Smooth muscle cell (in vitro differentiated cells): ENCODE data around the gene KHDC3L. TPM values are rescaled to one million over a fixed set of nuclear protein-coding genes. Genes with fewer than 3 reads are reported as not detected.

ENCODE experiments used
- DNase-seq: peaks from one replicate; lab custom pipeline; 2025; ENCODE audit not compliant: unreplicated experiment; lab: John Stamatoyannopoulos, UW
- H2AFZ ChIP-seq: fragments of 200-600 bp; sonication (generic); 2 replicates; pipeline ENCODE4 v1.6.0; 2016; ENCODE audit warnings: antibody characterized with exemption, low read depth, mild to moderate bottlenecking
- H3F3A ChIP-seq: fragments of 200-600 bp; sonication (generic); 2 replicates; pipeline ENCODE4 v1.6.0; 2017; ENCODE audit warnings: antibody characterized with exemption, low read depth
- H3K27ac ChIP-seq: fragments of 200-600 bp; sonication (generic); 2 replicates; pipeline ENCODE4 v1.5.1; 2016; ENCODE audit warnings: low read depth, mild to moderate bottlenecking
- H3K27me3 ChIP-seq: fragments of 200-600 bp; sonication (generic); 2 replicates; pipeline ENCODE4 v1.6.1; 2016; ENCODE audit warnings: low read depth, mild to moderate bottlenecking
- H3K36me3 ChIP-seq: fragments of 200-600 bp; sonication (generic); 2 replicates; pipeline ENCODE4 v1.5.1; 2016; ENCODE audit warnings: low read depth
- H3K4me1 ChIP-seq: fragments of 200-600 bp; sonication (generic); 2 replicates; pipeline ENCODE4 v1.5.1; 2016; ENCODE audit warnings: low read depth
- H3K4me2 ChIP-seq: fragments of 200-600 bp; sonication (generic); 2 replicates; pipeline ENCODE4 v1.6.0; 2016; ENCODE audit warnings: mild to moderate bottlenecking
- H3K4me3 ChIP-seq: fragments of 200-600 bp; sonication (generic); 2 replicates; pipeline ENCODE4 v1.5.1; 2016; ENCODE audit warnings: mild to moderate bottlenecking
- H3K79me2 ChIP-seq: fragments of 200-600 bp; sonication (generic); 2 replicates; pipeline ENCODE4 v1.6.0; 2016; ENCODE audit warnings: low read depth, mild to moderate bottlenecking
- H3K9ac ChIP-seq: fragments of 200-600 bp; sonication (generic); 2 replicates; pipeline ENCODE4 v1.6.0; 2016; ENCODE audit warnings: low read depth
- H3K9me3 ChIP-seq: fragments of 200-600 bp; sonication (generic); replicated peaks from 2 replicates; pipeline ENCODE4 v1.5.1; 2016; ENCODE audit warnings: low read depth
- H4K20me1 ChIP-seq: fragments of 200-600 bp; sonication (generic); 2 replicates; pipeline ENCODE4 v1.6.0; 2016; ENCODE audit warnings: low read depth
- WGBS: methylation state at CpG from one replicate; pipeline ENCODE4 v1.1.7; 2016; ENCODE audit warnings: low lambda C conversion rate; 5-methylcytosine and 5-hydroxymethylcytosine counted together
- polyA plus RNA-seq: library from polyadenylated mRNA; unstranded; fragments of >200 nt; fragmentation: Nextera tagmentation; extraction: Ambion mirVana; gene quantifications from 2 replicates; pipeline ENCODE4 v1.2.1, GENCODE V29; 2016
- total RNA-seq: library from RNA; depleted of rRNA; stranded (reverse); fragments of >200 nt; gene quantifications from 2 replicates; pipeline ENCODE4 v1.2.3, GENCODE V29; 2014
- TF ChIP-seq, protein P1 (sequence below): fragments of 200-600 bp; sonication (generic); IDR thresholded peaks from 2 replicates; pipeline ENCODE4 v1.5.1; 2017; ENCODE audit warnings: borderline replicate concordance, mild to moderate bottlenecking, antibody characterized with exemption; ENCODE audit not compliant: insufficient read depth, poor library complexity, severe bottlenecking

KHDC3L gene
- total and polyA plus RNA-seq, 2 experiments from 2014 or later, result not detected

- Histone ChIP-seq H4K20me1 (no peaks in the 10 kb centered on the region), H3K9me3 (no peaks in the 10 kb centered on the region), H3K36me3 (no peaks in the 10 kb centered on the region), H3K9ac (no peak overlapping the region), H3K4me3 (no peak overlapping the region), H3K79me2 (no peaks in the 10 kb centered on the region), H3K27me3 (peaks cover 4% of the 10 kb centered on the region), H3F3A (no peaks in the 10 kb centered on the region), H3K27ac (no peak overlapping the region), H3K4me1 (no peaks in the 10 kb centered on the region), H2AFZ (no peak overlapping the region), H3K4me2 (no peak overlapping the region)
- TF ChIP-seq, protein P1, sequence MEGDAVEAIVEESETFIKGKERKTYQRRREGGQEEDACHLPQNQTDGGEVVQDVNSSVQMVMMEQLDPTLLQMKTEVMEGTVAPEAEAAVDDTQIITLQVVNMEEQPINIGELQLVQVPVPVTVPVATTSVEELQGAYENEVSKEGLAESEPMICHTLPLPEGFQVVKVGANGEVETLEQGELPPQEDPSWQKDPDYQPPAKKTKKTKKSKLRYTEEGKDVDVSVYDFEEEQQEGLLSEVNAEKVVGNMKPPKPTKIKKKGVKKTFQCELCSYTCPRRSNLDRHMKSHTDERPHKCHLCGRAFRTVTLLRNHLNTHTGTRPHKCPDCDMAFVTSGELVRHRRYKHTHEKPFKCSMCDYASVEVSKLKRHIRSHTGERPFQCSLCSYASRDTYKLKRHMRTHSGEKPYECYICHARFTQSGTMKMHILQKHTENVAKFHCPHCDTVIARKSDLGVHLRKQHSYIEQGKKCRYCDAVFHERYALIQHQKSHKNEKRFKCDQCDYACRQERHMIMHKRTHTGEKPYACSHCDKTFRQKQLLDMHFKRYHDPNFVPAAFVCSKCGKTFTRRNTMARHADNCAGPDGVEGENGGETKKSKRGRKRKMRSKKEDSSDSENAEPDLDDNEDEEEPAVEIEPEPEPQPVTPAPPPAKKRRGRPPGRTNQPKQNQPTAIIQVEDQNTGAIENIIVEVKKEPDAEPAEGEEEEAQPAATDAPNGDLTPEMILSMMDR, result no peak
- no peak for DNase-seq
- WGBS, result 43% methylated on average over 2 of the region's 2 CpGs
These were observed 22.4 kb upstream of the KHDC3L start for GRCh38 chr6:73340048-73340447.

GRCh38 chr6:73341335-73341734 is 21.1 kb upstream of the KHDC3L start:
- no peaks in the 10 kb centered on the region for H3K36me3 ChIP-seq
- H3K4me2 ChIP-seq, result no peak overlapping the region
- no peaks in the 10 kb centered on the region for H3F3A ChIP-seq
- no peak overlapping the region for H3K4me3 ChIP-seq
- H3K27me3 ChIP-seq, result peaks cover 5% of the 10 kb centered on the region
- TF ChIP-seq, protein P1, result no peak
- H2AFZ ChIP-seq, result no peak overlapping the region
- DNase-seq, result no peak
- no peaks in the 10 kb centered on the region for H3K79me2 ChIP-seq
- H3K9ac ChIP-seq, result no peak overlapping the region
- H3K4me1 ChIP-seq, result no peaks in the 10 kb centered on the region
- no peaks in the 10 kb centered on the region for H4K20me1 ChIP-seq
- H3K27ac ChIP-seq, result no peak overlapping the region
- 87% methylated on average over 1 of the region's 1 CpG for WGBS
- H3K9me3 ChIP-seq, result no peaks in the 10 kb centered on the region

DNA sequence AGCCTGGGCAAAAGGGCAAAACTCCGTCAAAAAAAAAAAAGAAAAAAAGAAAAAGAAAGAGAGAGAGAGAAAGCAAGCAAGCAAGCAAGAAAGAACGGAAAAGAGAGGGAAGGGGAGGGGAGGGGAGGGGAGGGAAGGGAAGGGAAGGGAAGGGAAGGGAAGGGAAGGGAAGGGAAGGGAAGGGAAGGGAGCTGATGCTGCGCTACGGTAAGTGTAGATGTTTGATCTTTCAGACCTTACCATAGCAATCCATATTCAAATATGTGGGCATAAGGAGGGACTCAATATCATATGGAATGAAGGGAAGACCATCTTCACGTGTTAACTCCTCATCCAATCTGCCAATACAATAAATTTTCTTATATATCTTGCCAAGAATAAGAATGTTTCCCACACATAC is 20.3 kb upstream of the KHDC3L start:
- H3F3A ChIP-seq, result no peaks in the 10 kb centered on the region
- no peaks in the 10 kb centered on the region for H3K9me3 ChIP-seq
- H4K20me1 ChIP-seq, result no peaks in the 10 kb centered on the region
- no peak overlapping the region for H3K4me3 ChIP-seq
- H3K4me1 ChIP-seq, result no peaks in the 10 kb centered on the region
- H3K27me3 ChIP-seq, result peaks cover 13% of the 10 kb centered on the region
- H3K9ac ChIP-seq, result no peak overlapping the region
- no peak for DNase-seq
- H3K4me2 ChIP-seq, result no peak overlapping the region
- H3K79me2 ChIP-seq, result no peaks in the 10 kb centered on the region
- H3K27ac ChIP-seq, result no peak overlapping the region
- H2AFZ ChIP-seq, result no peak overlapping the region
- TF ChIP-seq, protein P1, result no peak
- no peaks in the 10 kb centered on the region for H3K36me3 ChIP-seq
- WGBS, result 90% methylated on average over 4 of the region's 5 CpGs

DNA sequence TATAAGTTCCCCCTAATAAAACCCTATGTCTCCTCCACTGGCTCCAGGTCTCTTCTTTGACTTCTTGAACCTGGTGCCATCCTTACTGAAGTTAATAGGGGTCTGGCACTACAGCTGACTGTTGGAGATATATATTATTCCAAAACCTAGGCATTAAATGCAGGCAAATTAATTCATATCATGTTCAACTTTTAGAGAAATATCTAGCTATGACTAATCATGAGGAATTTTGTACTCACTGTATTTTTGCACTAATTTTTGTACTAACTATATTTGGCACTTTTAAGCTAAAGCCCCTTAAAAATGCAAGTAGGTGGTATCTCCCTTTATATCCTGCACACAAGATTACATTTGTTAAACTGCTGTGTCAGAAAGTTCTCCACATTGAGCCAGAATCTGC is 19.3 kb upstream of the KHDC3L start:
- Histone ChIP-seq H3K79me2 (no peaks in the 10 kb centered on the region), H3K4me1 (no peaks in the 10 kb centered on the region), H3K4me2 (no peak overlapping the region), H3K36me3 (no peaks in the 10 kb centered on the region), H3K9me3 (no peaks in the 10 kb centered on the region), H3K9ac (no peak overlapping the region), H3K27me3 (peaks cover 21% of the 10 kb centered on the region), H4K20me1 (no peaks in the 10 kb centered on the region), H3K27ac (no peak overlapping the region), H3F3A (no peaks in the 10 kb centered on the region), H2AFZ (no peak overlapping the region), H3K4me3 (no peak overlapping the region)
- TF ChIP-seq, protein P1, result no peak
- DNase-seq, result no peak
